LoVo (cell line): ENCODE measurements around the gene KRT85.
"Not testable (repeated sequence)": the region's sequence is repeated elsewhere in the genome, so short reads cannot be mapped to it uniquely, and the experiment has no call there.

Experiments
- DNase-seq: peaks from one replicate; pipeline ENCODE4 v3.0.0-alpha.2; 2016; ENCODE audit warnings: low spot score

The KRT85 gene

GRCh38 chr12:52323416-52324152 lies 43.7 kb downstream of the KRT85 start:
- no peak for DNase-seq

- DNase-seq, result no peak
Measured at GRCh38 chr12:52323001-52323400, 44.3 kb downstream of the KRT85 start.

GRCh38 chr12:52322069-52322468 lies 45.2 kb downstream of the KRT85 start:
- DNase-seq, result no peak

GRCh38 chr12:52321418-52321817 lies 45.9 kb downstream of the KRT85 start:
- DNase-seq, result no peak

- no peak for DNase-seq
Measured at GRCh38 chr12:52320784-52321400, 46.4 kb downstream of the KRT85 start, which contains the start of gene KRT83. Gene KRT83 (minus strand): TSS chr12:52321398. CDS start chr12:52321335, 63 bp downstream.

GRCh38 chr12:52319097-52319496 lies 48.2 kb downstream of the KRT85 start:
- no peak for DNase-seq

- DNase-seq, result no peak
Measured at GRCh38 chr12:52318241-52318990, 48.9 kb downstream of the KRT85 start.

GRCh38 chr12:52317468-52318052 lies 49.7 kb downstream of the KRT85 start:
- DNase-seq, result no peak

- DNase-seq, result no peak
Measured at GRCh38 chr12:52316701-52317100, 50.6 kb downstream of the KRT85 start.

- no peak for DNase-seq
Measured at GRCh38 chr12:52316290-52316689, 51.0 kb downstream of the KRT85 start.

- DNase-seq, result not testable (repeated sequence)
Measured at GRCh38 chr12:52315721-52316120, 51.6 kb downstream of the KRT85 start.

- DNase-seq, result no peak
Measured at GRCh38 chr12:52314511-52314910, 52.8 kb downstream of the KRT85 start.

- no peak for DNase-seq
Measured at GRCh38 chr12:52313926-52314325, 53.4 kb downstream of the KRT85 start.

- DNase-seq, result no peak
Measured at GRCh38 chr12:52313461-52313860, 53.8 kb downstream of the KRT85 start.

- no peak for DNase-seq
Measured at GRCh38 chr12:52312086-52312485, 55.2 kb downstream of the KRT85 start.

- no peak for DNase-seq
Measured at GRCh38 chr12:52311285-52311648, 56.0 kb downstream of the KRT85 start.

- DNase-seq, result no peak
Measured at GRCh38 chr12:52310622-52311284, 56.5 kb downstream of the KRT85 start.
